ENCODE data around the gene PAPSS2.

PAPSS2 gene

DNA sequence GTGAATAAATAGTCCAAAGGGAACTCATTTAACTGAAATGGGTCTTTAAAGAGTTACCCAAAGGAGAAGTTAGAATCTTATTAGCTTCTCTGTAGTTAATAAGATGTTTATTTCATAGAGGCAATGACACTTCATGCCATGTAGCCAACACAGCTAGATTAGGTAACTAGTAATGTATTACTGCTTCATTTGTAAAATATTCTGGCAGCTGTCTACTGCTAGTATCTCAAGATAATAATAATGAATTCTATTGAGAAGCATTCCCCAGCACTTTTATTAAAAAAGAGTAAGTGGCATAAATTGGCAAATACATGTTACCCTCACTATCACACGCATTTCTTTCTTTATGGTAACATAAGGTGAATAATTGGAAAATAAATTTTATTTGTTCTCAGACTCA, 10.1 kb downstream of the PAPSS2 start:
- no peak for DNase-seq (ENCODE audit: extremely low read depth in 1 of 2, low read depth in 1 of 2)

GRCh38 chr10:87670586-87670985, 10.9 kb downstream of the PAPSS2 start:
- DNase-seq (ENCODE audit: extremely low read depth in 1 of 2, low read depth in 1 of 2), result no peak

DNA sequence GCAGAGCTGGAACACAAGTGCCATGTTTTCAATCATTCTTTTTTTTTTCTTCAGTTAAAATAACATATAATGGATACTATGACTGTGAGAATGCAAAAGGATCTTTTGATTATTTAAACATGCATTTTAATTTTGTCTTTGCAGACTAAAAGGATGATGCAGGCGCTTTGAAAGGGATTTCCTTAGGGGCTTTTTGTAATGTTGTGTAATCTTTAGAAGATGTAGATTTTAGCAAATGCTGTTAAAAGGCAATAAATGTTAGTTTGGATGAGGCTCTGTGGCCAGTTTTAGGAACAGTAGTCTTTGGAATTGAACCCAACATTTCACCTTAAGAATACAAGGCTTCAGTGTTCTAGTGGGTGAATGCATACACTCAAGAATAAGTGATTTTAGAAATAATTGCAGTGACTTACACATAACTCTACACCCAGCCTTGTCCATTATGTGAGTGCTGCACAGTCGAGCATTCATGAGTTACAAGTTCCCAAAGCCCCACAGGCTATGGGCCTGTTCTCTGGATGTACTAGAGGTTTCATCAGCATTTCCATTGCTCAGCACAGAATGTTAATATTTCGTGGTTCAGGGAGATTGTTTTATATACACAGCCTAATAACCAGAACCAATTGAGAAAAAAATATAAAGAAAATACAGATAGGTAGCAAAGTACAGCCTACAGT, 11.6 kb downstream of the PAPSS2 start:
- no peak for DNase-seq (ENCODE audit: extremely low read depth in 1 of 2, low read depth in 1 of 2)

- DNase-seq (ENCODE audit: extremely low read depth in 1 of 2, low read depth in 1 of 2), result no peak
These were observed 12.9 kb downstream of the PAPSS2 start for GRCh38 chr10:87672551-87672950.

- no peak for DNase-seq (ENCODE audit: extremely low read depth in 1 of 2, low read depth in 1 of 2)
These were observed 15.3 kb downstream of the PAPSS2 start for GRCh38 chr10:87674943-87675342.

DNA sequence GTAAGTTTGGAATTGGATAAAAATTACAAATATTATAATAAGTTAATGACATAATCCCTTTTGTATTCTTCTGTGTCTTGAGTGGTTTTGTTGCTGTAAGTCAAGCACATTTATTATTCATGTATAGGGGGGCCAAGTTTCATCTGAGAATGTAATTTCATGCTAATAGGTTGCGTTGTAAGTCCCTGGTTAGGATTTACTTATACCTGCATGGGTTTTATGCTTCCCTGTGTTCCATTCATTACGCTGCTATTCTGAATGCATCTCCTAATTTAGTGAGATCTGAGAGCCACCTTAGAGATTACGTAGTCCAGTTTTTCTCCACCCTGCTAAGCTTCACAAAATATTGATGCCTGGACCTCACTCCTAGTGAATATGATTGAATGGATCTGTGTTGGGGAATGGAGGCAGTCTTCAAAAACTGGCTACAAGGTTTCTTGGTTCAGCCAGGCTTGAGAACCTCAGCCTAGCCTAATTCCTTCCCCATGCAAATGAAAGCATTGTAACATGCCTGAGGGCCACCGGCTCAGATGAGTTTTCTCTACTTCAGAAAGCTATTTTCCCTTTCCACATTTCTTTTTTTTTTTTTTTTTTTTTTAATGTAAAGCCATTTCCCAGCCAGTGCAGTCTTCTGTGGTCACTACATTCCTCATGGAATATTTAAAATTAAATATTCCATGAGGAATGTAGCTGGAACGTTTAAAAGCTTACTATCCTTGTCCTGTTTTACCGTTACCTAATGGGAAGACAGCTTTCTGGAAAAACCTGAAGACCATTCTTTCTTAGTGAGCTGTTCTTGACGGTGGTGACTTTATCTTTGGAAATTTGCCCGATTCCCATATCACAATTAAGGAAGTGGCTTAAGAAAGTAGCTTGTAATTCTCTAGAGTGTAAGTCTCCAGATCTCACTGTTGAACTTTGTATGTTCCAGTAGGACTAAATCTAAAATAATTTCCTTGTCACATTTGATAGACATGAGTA, 16.0 kb downstream of the PAPSS2 start:
- DNase-seq (ENCODE audit: extremely low read depth in 1 of 2, low read depth in 1 of 2), result no peak

- DNase-seq (ENCODE audit: extremely low read depth in 1 of 2, low read depth in 1 of 2), result no peak
These were observed 17.9 kb downstream of the PAPSS2 start for GRCh38 chr10:87677595-87677994.

- DNase-seq (ENCODE audit: extremely low read depth in 1 of 2, low read depth in 1 of 2), result no peak
These were observed 18.6 kb downstream of the PAPSS2 start for GRCh38 chr10:87678302-87678701.

DNA sequence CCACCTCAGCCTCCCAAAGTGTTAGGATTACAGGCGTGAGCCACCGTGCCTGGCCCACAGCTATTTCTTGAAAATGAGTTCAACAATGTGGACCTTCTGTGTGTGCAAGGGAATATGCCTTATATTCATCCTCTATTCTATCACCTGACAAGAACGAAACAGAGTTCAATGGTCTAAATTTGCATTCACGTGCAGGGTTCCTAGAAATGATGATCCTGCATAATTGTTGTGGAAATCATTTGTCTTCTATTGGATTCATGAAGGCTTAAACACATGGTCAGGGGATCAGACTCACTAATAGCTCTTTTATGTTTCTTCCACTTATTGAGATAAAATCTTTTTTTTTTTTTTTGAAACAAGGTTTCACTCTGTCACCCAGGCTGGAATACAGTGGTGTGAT, 23.7 kb downstream of the PAPSS2 start:
- no peak for DNase-seq (ENCODE audit: extremely low read depth in 1 of 2, low read depth in 1 of 2)

- no peak for DNase-seq (ENCODE audit: extremely low read depth in 1 of 2, low read depth in 1 of 2)
These were observed 24.4 kb downstream of the PAPSS2 start for GRCh38 chr10:87684001-87684638.

GRCh38 chr10:87685832-87686574, 26.3 kb downstream of the PAPSS2 start:
- no peak for DNase-seq (ENCODE audit: extremely low read depth in 1 of 2, low read depth in 1 of 2)

GRCh38 chr10:87691506-87692070, 31.9 kb downstream of the PAPSS2 start:
- DNase-seq (ENCODE audit: extremely low read depth in 1 of 2, low read depth in 1 of 2), result no peak

DNA sequence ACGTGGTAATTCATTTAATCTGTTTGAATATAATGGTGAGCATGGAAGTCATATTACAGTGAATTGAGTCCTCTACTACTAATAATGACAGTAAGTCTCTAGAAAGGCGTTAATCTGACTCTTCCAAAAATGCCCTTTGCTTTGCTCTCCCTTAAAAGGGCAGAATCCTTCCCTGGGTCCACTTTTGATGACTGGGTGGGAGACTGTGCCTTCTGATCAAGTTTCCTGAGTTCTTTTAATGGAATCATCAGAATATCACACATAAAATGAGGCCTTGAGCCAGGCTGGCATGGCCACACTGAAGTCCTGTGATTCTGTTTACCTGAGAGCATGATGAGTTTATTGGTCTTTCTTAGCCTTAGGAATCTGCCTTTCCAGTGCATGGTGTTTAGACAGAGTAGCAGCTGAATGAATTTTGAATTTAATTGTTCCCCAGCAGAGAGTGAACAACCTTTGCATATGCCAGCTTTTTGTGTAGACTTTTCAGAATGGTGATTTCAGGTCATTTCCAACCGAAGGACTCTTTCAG, 33.3 kb downstream of the PAPSS2 start:
- DNase-seq (ENCODE audit: extremely low read depth in 1 of 2, low read depth in 1 of 2), result no peak

DNA sequence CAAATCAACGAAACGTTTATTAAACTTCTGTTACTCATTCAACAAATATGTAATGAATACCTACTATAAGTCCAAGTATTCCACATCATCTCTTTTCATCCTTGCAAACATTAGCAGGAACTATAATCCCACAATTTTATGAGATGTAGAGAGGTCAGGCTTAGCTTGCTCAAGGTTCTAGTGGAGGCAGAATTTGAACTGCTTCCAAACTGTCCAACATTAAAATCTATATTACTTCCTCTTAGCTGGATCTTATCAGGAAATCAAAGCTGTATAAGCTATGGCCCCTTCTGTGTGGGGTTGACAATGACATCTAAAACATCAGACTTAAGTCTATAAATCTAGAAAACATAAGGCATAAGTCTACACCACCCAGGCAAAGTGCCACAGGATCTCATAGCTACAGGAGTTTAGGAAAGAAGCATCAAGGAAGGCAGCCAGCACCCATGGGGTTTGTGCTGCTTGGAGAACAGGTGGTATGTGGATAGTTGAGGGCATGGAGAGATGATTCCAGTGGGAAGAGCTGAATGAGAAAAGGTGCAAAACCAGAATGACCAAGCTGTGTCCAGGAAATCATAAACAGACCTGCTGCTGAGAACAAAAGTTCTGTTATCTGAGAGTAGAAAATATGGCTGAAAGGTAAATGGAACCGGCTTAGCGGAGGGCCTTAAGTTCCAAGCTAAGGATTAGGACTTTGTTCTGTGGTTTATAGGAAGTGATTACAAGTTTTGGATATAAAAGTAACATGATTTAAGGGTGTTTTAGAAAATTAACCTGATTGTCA, 34.5 kb downstream of the PAPSS2 start:
- no peak for DNase-seq (ENCODE audit: extremely low read depth in 1 of 2, low read depth in 1 of 2)

DNA sequence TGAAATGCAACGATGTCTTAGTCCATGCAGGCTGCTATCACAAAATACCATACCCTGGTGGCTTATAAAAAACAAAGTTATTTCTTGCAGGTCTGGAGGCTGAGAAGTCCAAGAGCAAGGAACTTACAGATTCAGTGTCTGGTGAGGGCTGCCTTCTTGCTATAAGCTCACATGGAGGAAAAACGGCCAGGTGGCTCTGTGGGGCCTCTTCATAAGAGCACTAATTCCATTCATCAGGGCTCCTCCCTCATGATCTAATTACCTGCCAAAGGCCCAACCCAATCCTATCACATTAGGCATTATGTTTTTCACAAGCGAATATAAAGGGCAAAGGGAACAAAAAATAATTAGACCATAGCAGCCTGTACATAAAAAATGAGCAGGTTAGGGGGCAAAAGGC, 35.4 kb downstream of the PAPSS2 start:
- no peak for DNase-seq (ENCODE audit: extremely low read depth in 1 of 2, low read depth in 1 of 2)

- no peak for DNase-seq (ENCODE audit: extremely low read depth in 1 of 2, low read depth in 1 of 2)
These were observed 37.5 kb downstream of the PAPSS2 start for GRCh38 chr10:87696922-87697745.

- DNase-seq (ENCODE audit: extremely low read depth in 1 of 2, low read depth in 1 of 2), result no peak
These were observed 40.5 kb downstream of the PAPSS2 start for GRCh38 chr10:87700031-87700796.

Measured in stimulated activated CD8-positive, alpha-beta memory T cell treated with anti-CD3 and anti-CD28 coated beads, Interleukin-7, amount 100 ng/mL, for 48 hours (primary cell).